GM19193 (cell line): ENCODE measurements around the gene RNU6-9.

Experiments used
- POLR2A ChIP-seq: IDR thresholded peaks from 4 replicates; pipeline ENCODE4 v1.6.1; 2011; ENCODE audit not compliant: insufficient read depth, insufficient read length; ENCODE audit errors: extremely low read depth

RNU6-9 gene

GRCh38 chr19:858284-858683 lies 35.0 kb upstream of the RNU6-9 start:
- TF ChIP-seq POLR2A = no peak

- TF ChIP-seq POLR2A = no peak
These were observed 34.1 kb upstream of the RNU6-9 start, which contains the start of gene CFD for GRCh38 chr19:858868-859843. Gene CFD, plus strand, starts transcription at chr19:859664. Its CDS starts 26 bp downstream, at chr19:859690.

GRCh38 chr19:861141-861755 lies 32.0 kb upstream of the RNU6-9 start:
- no peak for TF ChIP-seq POLR2A

GRCh38 chr19:861756-862580 lies 31.3 kb upstream of the RNU6-9 start:
- no peak for TF ChIP-seq POLR2A

- TF ChIP-seq POLR2A = no peak
These were observed 30.5 kb upstream of the RNU6-9 start for GRCh38 chr19:862581-863314.

GRCh38 chr19:863315-863620 lies 30.0 kb upstream of the RNU6-9 start:
- TF ChIP-seq POLR2A = no peak

GRCh38 chr19:866769-867300 lies 26.4 kb upstream of the RNU6-9 start:
- TF ChIP-seq POLR2A = no peak

GRCh38 chr19:867301-867793 lies 25.9 kb upstream of the RNU6-9 start:
- no peak for TF ChIP-seq POLR2A

- no peak for TF ChIP-seq POLR2A
These were observed 25.3 kb upstream of the RNU6-9 start for GRCh38 chr19:867855-868457.

- TF ChIP-seq POLR2A = no peak
These were observed 24.6 kb upstream of the RNU6-9 start for GRCh38 chr19:868458-869244.

- no peak for TF ChIP-seq POLR2A
These were observed 23.8 kb upstream of the RNU6-9 start for GRCh38 chr19:869245-870177.

- no peak for TF ChIP-seq POLR2A
These were observed 23.0 kb upstream of the RNU6-9 start for GRCh38 chr19:870314-870713.

GRCh38 chr19:870963-871401 lies 22.3 kb upstream of the RNU6-9 start:
- TF ChIP-seq POLR2A = no peak
